ENCODE measurements around the gene DLX2. TPM values are rescaled to one million over a fixed set of nuclear protein-coding genes. Genes with fewer than 3 reads are reported as not detected.
A peak's percentile ranks its signal among the peaks of the same experiment; 100 is the strongest.

DLX2 gene
- total RNA-seq, 4 donors from 2014 or later, result not detected

- no peak for ATAC-seq (ENCODE audit: low FRiP score)
- DNase-seq (ENCODE audit: low spot score), result no peak
- no peak for TF ChIP-seq CTCF (IDR thresholded peaks at IDR 0.05)
These were observed 1.5 kb downstream of the DLX2 start for GRCh38 chr2:172100935-172101820.

- no peak for ATAC-seq (ENCODE audit: low FRiP score)
- no peak for DNase-seq (ENCODE audit: low spot score)
- TF ChIP-seq CTCF (IDR thresholded peaks at IDR 0.05), result no peak
These were observed 2.4 kb downstream of the DLX2 start for GRCh38 chr2:172100080-172100934.

- no peak for TF ChIP-seq CTCF (IDR thresholded peaks at IDR 0.05)
- DNase-seq (ENCODE audit: low spot score), result no peak
- no peak for ATAC-seq (ENCODE audit: low FRiP score)
These were observed 3.1 kb downstream of the DLX2 start for GRCh38 chr2:172099472-172100079.

GRCh38 chr2:172098650-172099471 lies 3.8 kb downstream of the DLX2 start:
- ATAC-seq (ENCODE audit: low FRiP score) (peak; percentile 69), DNase-seq (ENCODE audit: low spot score) (peak; percentile 55)
- no peak for TF ChIP-seq CTCF (IDR thresholded peaks at IDR 0.05)

- DNase-seq (ENCODE audit: low spot score) (no peak), ATAC-seq (ENCODE audit: low FRiP score) (no peak)
- no peak for TF ChIP-seq CTCF (IDR thresholded peaks at IDR 0.05)
These were observed 4.4 kb downstream of the DLX2 start for GRCh38 chr2:172098287-172098649.

- ATAC-seq (ENCODE audit: low FRiP score) (no peak), DNase-seq (ENCODE audit: low spot score) (no peak)
- no peak for TF ChIP-seq CTCF (IDR thresholded peaks at IDR 0.05)
These were observed 5.1 kb downstream of the DLX2 start for GRCh38 chr2:172097557-172098131.
